ENCODE results near the gene PTPN23. TPM values are rescaled to one million over a fixed set of nuclear protein-coding genes. Genes with fewer than 3 reads are reported as not detected.

The PTPN23 gene
- total and polyA plus RNA-seq, 2 of the 8 experiments (the other 6 are each of a cell fraction or from before 2014, with no cell fraction given), result 2.9 to 46.7 TPM

DNA sequence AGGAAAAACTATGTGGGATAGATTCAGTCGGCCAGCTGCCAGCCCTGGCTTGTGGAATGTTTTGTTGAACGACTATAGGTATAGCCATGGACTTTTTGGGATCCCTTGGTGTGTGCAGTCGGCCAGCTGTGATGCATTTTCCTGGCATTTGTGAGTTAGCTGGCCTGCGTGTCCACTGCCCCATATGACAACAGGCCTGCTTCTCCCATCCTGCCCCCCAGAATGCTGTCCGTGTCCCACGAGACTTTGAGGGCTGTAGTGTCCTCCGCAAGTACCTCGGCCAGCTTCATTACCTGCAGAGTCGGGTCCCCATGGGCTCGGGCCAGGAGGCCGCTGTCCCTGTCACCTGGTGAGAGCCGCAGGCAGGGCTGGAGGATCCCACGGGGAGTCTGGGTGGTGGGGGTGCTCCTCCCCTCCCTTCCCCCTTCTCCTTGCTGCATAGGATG lies 23.6 kb downstream of the PTPN23 start (continued):
- no peak for TF ChIP-seq FOSL1 (IDR thresholded peaks at IDR 0.05; ENCODE audit: insufficient read depth, low read depth, low read length)
